CD4-positive, alpha-beta T cell (primary cell): ENCODE measurements around the gene COG5. TPM values are rescaled to one million over a fixed set of nuclear protein-coding genes. Genes with fewer than 3 reads are reported as not detected.

Source experiments
- ATAC-seq: fragments of 200-7000 bp; cut with Tn5 transposase; one replicate; pipeline ENCODE4 v1.10.0; 2022; ENCODE audit warnings: mild to moderate bottlenecking; ENCODE audit not compliant: poor library complexity
- CTCF ChIA-PET: fragments of 350-600 bp; sonication (Branson Sonifier 250); formaldehyde crosslinking; loops from one replicate; lab custom pipeline; 2021; ENCODE audit warnings: antibody characterized with exemption, inconsistent platforms; lab: Charles Lee
- POLR2A ChIA-PET: fragments of 350-600 bp; sonication (Branson Sonifier 250); formaldehyde crosslinking; loops from one replicate; lab custom pipeline; 2021; ENCODE audit warnings: antibody characterized with exemption, inconsistent platforms; lab: Charles Lee
- DNase-seq, 14 experiments: peaks; one replicate each; pipeline ENCODE4 v3.0.0-alpha.2; 2013 to 2020; ENCODE audit warnings: mixed read lengths in 2 of 14
- H3K27ac ChIP-seq, 2 donors: one replicate each; pipeline versions ENCODE4 v1.5.1 to v1.7.0; 2013; ENCODE audit warnings: low read length in 2 of 2, low read depth in 1 of 2, mild to moderate bottlenecking in 1 of 2
- H3K27me3 ChIP-seq, 2 experiments: 1 replicate in 1 of 2; 2 replicates in 1 of 2; pipeline versions ENCODE4 v1.6.1 to v1.7.0; 2013; ENCODE audit warnings: low read length in 2 of 2, control low read depth in 1 of 2, mild to moderate bottlenecking in 1 of 2, moderate library complexity in 1 of 2; ENCODE audit not compliant: insufficient read depth in 2 of 2, control insufficient read depth in 1 of 2
- H3K36me3 ChIP-seq: one replicate; pipeline ENCODE4 v1.6.1; 2013; ENCODE audit warnings: low read length, control low read depth; ENCODE audit not compliant: insufficient read depth
- H3K4me1 ChIP-seq: one replicate; pipeline ENCODE4 v1.6.1; 2013; ENCODE audit warnings: low read length, control low read depth; ENCODE audit not compliant: insufficient read depth
- H3K4me3 ChIP-seq: one replicate; pipeline ENCODE4 v1.5.1; 2013; ENCODE audit warnings: mild to moderate bottlenecking, low read length, moderate library complexity
- H3K9me3 ChIP-seq, 2 experiments: 1 replicate in 1 of 2; 2 replicates in 1 of 2; pipeline versions ENCODE4 v1.6.1 to v1.7.0; 2013; ENCODE audit warnings: low read length in 2 of 2, mild to moderate bottlenecking in 2 of 2, control low read depth in 1 of 2, moderate library complexity in 1 of 2; ENCODE audit not compliant: control insufficient read depth in 1 of 2, insufficient read depth in 1 of 2
- H3K27ac Mint-ChIP-seq: one replicate; pipeline ENCODE4 v1.8.0; 2020; ENCODE audit warnings: mixed read lengths
- H3K27me3 Mint-ChIP-seq: one replicate; pipeline ENCODE4 v1.8.0; 2021; ENCODE audit warnings: mixed read lengths
- H3K36me3 Mint-ChIP-seq: one replicate; pipeline ENCODE4 v1.8.0; 2021; ENCODE audit warnings: low read depth, mixed read lengths
- H3K4me1 Mint-ChIP-seq: one replicate; pipeline ENCODE4 v1.8.0; 2021; ENCODE audit warnings: low read depth, mixed read lengths
- H3K4me3 Mint-ChIP-seq: one replicate; pipeline ENCODE4 v1.8.0; 2020; ENCODE audit warnings: mild to moderate bottlenecking, mixed read lengths
- H3K9me3 Mint-ChIP-seq: one replicate; pipeline ENCODE4 v1.8.0; 2020; ENCODE audit warnings: mixed read lengths
- CTCF ChIP-seq: fragments of 200-600 bp; IDR thresholded peaks from one replicate; pipeline ENCODE4 v1.8.0; 2022; ENCODE audit warnings: antibody characterized with exemption, mild to moderate bottlenecking
- intact Hi-C, 2 experiments: fragments of 100-400 bp; cut with DNase I in 1 of 2; cut with micrococcal nuclease in 1 of 2; formaldehyde crosslinking; loops; one replicate each; pipeline versions ENCODE4 v1.15.1 to v1.9.0; 2023 to 2025; cut with DNase I, micrococcal nuclease
- total RNA-seq, 174 experiments: library from RNA in 2 of 174; stranded (reverse) in 2 of 174; gene quantifications; one replicate each; pipeline ENCODE4 v1.2.3 and lab custom pipeline; 2021 to 2026

The COG5 gene
- total RNA-seq, 2 experiments from 2014 or later: 43.4 to 44.5 TPM

GRCh38 chr7:107166736-107167426 lies 396.8 kb downstream of the COG5 start:
- Mint-ChIP-seq H3K9me3 (no peaks in the 10 kb centered on the region), H3K4me1 (peaks cover 39% of the 10 kb centered on the region), H3K4me3 (peak overlapping the region; percentile 99), H3K27me3 (no peaks in the 10 kb centered on the region), H3K27ac (peak overlapping the region; percentile 98), H3K36me3 (peaks cover 32% of the 10 kb centered on the region)
- ATAC-seq (no peak), DNase-seq (no peak)
- Histone ChIP-seq H3K27ac (peak overlapping the region; percentile 96 to 99), H3K4me1 (peaks cover 17% of the 10 kb centered on the region), H3K9me3 (no peaks in the 10 kb centered on the region), H3K36me3 (peaks cover 3% of the 10 kb centered on the region), H3K27me3 (no peaks in the 10 kb centered on the region), H3K4me3 (peak overlapping the region; percentile 60)
- POLR2A ChIA-PET: interaction anchor here (0.9 to 4.5 kb wide), 19 partner anchors 10 to 1635 kb away, joined by 3 to 130 read pairs (median 18); partner anchors contain the start of genes CBLL1, CCDC71L, DLD and DNAJB9
- CTCF ChIA-PET: interaction anchor here (0.8 to 4.8 kb wide), 5 partner anchors 13 to 577 kb away, joined by 3 to 35 read pairs (median 8); partner anchors contain the start of gene CBLL1
- intact Hi-C loops: loop anchor here (5.0 to 10.0 kb wide), 3 partner anchors 302 to 575 kb away; partner anchors contain the start of genes CBLL1 (in 1 of the 2), COG5 (in 1 of the 2), DUS4L (in 1 of the 2) and PIK3CG (in 1 of the 2)
- TF ChIP-seq CTCF: no peak

GRCh38 chr7:107165341-107165740 lies 398.4 kb downstream of the COG5 start:
- peaks cover 29% of the 10 kb centered on the region for H3K4me1 Mint-ChIP-seq
- H3K9me3 Mint-ChIP-seq: no peaks in the 10 kb centered on the region
- ATAC-seq (no peak), DNase-seq (no peak)
- no peaks in the 10 kb centered on the region for H3K27me3 Mint-ChIP-seq
- no peak for TF ChIP-seq CTCF
- H3K27ac Mint-ChIP-seq: peak overlapping the region; percentile 98
- Histone ChIP-seq H3K27ac (no peak overlapping the region), H3K4me3 (no peak overlapping the region), H3K36me3 (no peaks in the 10 kb centered on the region), H3K9me3 (no peaks in the 10 kb centered on the region), H3K27me3 (no peaks in the 10 kb centered on the region), H3K4me1 (peaks cover 8% of the 10 kb centered on the region)
- H3K36me3 Mint-ChIP-seq: peaks cover 22% of the 10 kb centered on the region
- ChIA-PET CTCF (no interaction called here), POLR2A (no interaction called here)
- H3K4me3 Mint-ChIP-seq: no peak overlapping the region
- intact Hi-C loops: loop anchor here (5.0 to 10.0 kb wide), 3 partner anchors 301 to 577 kb away; partner anchors contain the start of genes CBLL1 (in 1 of the 2), COG5 (in 1 of the 2), DUS4L (in 1 of the 2) and PIK3CG (in 1 of the 2)

- H3K4me1 Mint-ChIP-seq: peaks cover 21% of the 10 kb centered on the region
- ChIA-PET POLR2A (no interaction called here), CTCF (no interaction called here)
- H3K27me3 Mint-ChIP-seq: no peaks in the 10 kb centered on the region
- Histone ChIP-seq H3K4me3 (no peak overlapping the region), H3K27ac (no peak overlapping the region), H3K36me3 (no peaks in the 10 kb centered on the region), H3K27me3 (no peaks in the 10 kb centered on the region), H3K4me1 (peaks cover 4% of the 10 kb centered on the region), H3K9me3 (no peaks in the 10 kb centered on the region)
- H3K4me3 Mint-ChIP-seq: peak overlapping the region; percentile 34
- ATAC-seq: no peak
- H3K9me3 Mint-ChIP-seq: no peaks in the 10 kb centered on the region
- intact Hi-C loops: loop anchor here in 1 of 2 experiments (10.0 kb wide), 1 partner anchor 299 kb away; the partner anchor contains the start of gene PIK3CG
- no peak for DNase-seq
- no peak for TF ChIP-seq CTCF
- no peak overlapping the region for H3K27ac Mint-ChIP-seq
- H3K36me3 Mint-ChIP-seq: peaks cover 14% of the 10 kb centered on the region
These were observed 399.6 kb downstream of the COG5 start for GRCh38 chr7:107164092-107164491.
